HK-2 (cell line): ENCODE measurements around the gene DSCAML1.
A peak's percentile ranks its signal among the peaks of the same experiment; 100 is the strongest.
"Not testable (repeated sequence)": the region's sequence is repeated elsewhere in the genome, so short reads cannot be mapped to it uniquely, and the experiment has no call there.

ENCODE experiments used
- DNase-seq: peaks from one replicate; pipeline ENCODE4 v3.0.0-alpha.2; 2018; ENCODE audit not compliant: unreplicated experiment

DSCAML1 gene

DNA sequence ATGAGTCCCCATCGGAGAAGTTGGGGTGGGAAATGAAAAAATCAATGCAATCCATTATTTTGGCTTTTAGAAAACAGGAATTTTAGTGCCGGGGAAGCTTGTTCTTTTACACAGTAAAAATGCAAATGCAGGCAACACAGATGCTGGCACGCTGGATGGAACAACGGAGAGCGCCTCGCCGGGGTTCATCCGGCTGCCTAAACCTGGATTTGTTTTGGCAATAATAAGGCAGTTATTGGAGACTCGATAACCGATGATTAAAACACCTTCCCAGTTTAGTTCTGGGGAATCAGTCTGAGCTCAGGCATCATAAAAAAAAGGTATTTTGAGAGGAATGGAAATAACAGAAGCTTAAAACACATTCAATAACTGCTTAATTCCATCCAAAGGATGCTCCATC is 2.9 kb downstream of the DSCAML1 start:
- DNase-seq, result no peak

DNA sequence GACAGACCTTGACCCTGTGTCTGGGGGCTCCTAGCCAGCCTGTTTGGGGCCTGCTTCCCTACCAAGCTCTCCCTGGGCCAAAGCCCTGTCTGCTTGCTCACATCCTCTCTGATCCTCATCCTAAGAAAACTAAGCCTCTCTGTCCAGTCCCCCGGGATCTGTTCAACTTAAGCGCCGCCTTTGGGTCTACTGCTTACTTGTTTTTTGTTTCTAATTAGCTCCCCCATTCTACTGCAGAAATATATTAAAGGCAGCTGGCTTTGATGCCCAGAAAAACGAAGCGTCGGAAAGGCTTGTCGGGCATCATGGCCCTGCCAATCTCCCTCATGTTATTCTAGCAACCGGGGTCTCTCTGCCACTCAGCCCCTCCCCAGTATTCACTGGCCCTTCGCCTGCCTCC is 3.4 kb downstream of the DSCAML1 start:
- DNase-seq, result no peak

- DNase-seq, result no peak
Measured at GRCh38 chr11:117792992-117793391, 4.0 kb downstream of the DSCAML1 start.

- DNase-seq, result no peak
Measured at GRCh38 chr11:117792241-117792640, 4.8 kb downstream of the DSCAML1 start.

DNA sequence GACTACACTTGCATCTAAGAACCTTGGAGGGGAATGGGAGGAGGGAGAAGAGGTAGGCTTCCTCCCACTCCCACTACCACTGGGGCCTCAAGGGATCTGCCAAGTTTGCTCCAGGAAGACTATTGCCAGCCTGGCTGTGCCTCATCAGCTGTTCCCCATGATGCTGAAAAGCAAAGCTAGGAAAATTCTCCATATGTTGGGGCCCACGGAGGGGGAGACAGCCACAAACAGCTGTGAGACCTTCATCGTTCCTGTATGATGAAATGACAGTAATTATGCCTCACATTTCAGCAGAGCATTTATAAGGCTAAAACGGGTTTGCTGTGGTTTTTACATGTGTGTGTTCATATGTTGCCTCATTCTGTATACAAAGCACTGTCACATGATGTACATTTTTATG is 6.7 kb downstream of the DSCAML1 start:
- DNase-seq, result no peak

DNA sequence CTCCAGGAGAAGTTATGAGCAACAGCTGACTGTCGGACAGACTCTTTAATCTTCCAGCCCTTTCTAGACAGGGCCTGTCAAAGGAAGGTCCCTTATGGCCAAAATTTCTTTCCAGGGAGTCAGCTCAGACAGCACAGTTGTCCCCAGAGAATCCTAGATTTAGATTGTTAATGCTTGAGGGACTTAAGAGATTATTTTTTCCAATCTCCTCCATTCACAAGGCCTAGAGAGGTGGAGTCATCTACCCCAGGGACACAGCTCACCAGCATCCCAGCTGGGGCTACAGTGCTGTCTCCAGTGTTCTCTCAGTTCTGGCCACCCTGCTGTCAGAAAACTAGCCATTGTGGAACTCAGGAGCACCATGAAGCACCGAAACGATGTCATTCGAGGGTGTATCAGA is 7.8 kb downstream of the DSCAML1 start:
- DNase-seq, result no peak

DNA sequence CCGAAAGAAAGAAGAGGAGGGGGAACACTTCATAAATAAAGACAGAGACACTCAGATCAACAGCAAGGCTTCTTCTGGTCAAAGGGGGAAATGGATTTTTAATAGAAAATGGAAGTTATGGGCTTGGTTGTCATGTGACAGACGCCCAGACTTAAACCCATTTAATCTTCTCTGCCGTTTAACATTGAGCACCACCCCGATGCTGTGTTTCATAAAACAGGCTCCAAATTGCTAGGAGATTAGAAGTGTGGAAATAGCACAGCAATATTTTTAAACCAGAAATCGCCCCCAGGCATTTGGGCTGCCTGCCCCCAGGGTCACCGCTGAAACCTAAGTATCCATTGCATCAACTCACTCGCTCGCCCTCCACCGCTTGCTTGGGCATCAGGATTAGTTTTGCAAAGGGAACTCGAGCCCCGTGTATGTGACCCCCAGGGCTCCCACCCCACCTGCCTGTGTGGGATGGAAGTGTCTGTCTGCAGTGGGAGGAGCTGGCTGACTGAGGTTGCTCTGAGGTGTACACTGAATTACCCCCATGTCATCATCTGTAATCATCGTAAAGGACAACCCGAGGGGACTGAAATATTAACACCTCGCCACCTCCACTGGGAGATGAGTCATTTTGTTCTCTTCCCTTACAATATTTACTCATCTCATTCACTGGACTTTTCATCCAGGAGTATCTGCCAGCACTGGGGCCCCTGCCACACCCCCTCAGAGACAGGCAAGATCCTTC is 10.7 kb downstream of the DSCAML1 start:
- DNase-seq, result peak; percentile 18

DNA sequence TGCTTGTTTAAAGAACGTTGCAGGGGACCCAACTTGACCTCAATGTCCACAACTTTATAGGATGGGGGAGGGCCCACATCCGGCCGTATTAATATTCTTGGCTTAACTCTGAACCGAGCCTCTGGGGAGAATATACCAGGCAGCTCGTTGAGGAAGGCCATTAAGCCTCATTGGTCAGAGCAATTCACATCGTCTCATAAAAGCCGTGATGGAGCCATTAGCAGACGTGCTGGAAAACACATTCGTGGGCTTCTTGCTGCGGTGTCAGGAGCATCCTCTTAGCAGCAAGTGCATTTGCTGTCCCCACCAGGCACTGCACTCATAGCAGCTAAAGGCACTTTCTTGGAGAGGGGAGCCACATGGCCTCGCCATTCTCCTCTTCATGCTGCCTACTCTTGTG is 14.9 kb downstream of the DSCAML1 start:
- DNase-seq, result no peak

DNA sequence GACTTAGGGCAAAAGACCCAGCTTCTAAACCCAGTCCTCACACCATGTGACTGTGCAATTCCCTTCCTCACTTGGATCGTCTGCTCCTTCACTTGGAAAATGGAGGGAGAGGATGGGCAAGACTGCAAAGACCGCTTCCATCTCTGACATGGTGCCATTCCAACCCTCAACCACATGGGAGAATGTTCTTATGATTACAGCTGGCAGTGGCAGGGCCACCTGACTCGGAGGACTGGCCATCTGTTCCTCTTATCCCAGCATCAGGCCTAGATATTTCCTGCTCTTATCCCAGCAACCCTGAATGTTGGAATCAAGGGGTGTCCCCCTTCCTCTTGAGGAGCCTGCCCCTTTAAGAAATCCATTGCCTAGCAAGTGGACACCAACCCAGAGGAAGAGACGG is 15.4 kb downstream of the DSCAML1 start:
- DNase-seq, result no peak

- DNase-seq, result no peak
Measured at GRCh38 chr11:117780456-117780855, 16.6 kb downstream of the DSCAML1 start.

DNA sequence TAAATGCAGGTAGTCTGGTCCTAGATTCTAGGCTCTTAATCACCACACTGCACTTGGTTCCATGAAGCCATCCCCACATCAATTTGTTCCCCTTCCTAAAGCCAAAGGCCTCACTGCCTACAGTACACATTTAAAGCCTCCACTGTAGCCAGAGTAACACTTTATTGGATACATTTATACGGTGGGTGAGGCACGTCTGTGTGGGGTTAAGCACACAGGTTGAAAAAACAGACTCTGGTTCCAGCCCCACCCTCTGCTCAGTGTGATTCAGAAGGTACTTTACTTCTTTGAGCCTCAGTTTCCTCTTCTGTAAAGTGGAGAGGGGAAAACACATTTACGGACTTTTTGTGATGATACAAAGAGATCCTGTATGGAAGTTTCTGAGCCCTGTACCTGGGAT is 22.5 kb downstream of the DSCAML1 start:
- no peak for DNase-seq

DNA sequence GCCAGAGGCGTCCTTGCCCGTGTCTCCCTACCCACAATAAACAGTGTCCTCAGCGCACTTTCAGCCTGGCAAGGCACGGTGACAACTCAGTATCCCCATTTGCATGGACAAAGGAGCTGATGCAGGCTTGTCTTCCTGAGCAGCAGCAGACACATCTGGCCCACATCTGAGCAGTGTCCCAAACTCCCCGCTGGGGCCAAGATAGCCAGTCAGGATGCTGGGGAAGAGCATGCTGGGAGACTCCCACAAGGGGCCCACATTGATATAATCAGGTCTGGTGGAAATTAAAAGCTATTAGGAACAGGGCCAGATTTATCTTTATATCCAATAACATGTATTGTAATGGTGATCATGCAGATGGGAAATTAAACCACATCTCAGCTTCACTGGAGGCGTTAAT is 24.7 kb downstream of the DSCAML1 start:
- no peak for DNase-seq

- DNase-seq, result no peak
Measured at GRCh38 chr11:117771841-117772240, 25.2 kb downstream of the DSCAML1 start.

DNA sequence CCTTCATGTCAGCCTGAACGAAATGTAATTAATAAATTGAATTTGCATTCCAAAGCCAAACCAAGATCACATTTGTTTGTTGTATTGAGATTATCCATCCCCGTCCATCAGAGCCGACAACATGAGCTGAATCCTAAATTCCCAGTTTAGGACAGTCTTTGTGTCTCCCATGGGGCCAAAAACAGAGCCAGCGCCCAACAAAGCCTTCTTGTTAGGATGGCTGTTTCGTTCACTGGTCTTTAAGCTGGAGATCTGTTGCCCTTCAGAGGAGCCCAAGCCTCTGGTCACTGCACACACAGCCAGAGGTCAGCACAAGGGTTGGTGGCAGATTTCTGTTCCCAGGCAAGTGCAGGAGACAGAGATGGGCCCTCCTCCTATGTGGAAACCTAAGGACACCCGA is 25.8 kb downstream of the DSCAML1 start:
- no peak for DNase-seq

DNA sequence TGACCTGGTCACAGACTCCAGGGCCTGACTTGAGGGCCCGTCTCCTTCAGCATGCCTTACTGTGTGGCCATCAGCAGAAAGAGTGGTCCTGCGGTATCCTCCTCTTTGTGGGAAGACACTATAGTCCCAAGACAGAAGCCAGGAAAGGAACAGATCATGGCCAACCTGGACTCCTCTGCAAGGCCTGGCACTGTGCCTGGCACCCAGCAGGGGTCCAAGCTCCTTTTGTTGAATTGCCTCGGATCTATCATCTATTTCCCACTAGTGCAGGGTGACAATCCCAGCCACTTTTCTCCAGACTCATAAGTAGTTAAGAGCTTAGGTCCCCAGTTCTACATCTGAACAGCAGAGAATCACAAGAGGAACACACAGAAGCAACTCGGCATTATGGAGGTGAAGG is 27.0 kb downstream of the DSCAML1 start:
- DNase-seq, result no peak

GRCh38 chr11:117769533-117769932 is 27.5 kb downstream of the DSCAML1 start:
- no peak for DNase-seq

- no peak for DNase-seq
Measured at GRCh38 chr11:117768506-117768905, 28.5 kb downstream of the DSCAML1 start.

GRCh38 chr11:117767071-117767470 is 29.9 kb downstream of the DSCAML1 start:
- no peak for DNase-seq

GRCh38 chr11:117766576-117766975 is 30.4 kb downstream of the DSCAML1 start:
- DNase-seq, result no peak

GRCh38 chr11:117766026-117766425 is 31.0 kb downstream of the DSCAML1 start:
- DNase-seq, result no peak

DNA sequence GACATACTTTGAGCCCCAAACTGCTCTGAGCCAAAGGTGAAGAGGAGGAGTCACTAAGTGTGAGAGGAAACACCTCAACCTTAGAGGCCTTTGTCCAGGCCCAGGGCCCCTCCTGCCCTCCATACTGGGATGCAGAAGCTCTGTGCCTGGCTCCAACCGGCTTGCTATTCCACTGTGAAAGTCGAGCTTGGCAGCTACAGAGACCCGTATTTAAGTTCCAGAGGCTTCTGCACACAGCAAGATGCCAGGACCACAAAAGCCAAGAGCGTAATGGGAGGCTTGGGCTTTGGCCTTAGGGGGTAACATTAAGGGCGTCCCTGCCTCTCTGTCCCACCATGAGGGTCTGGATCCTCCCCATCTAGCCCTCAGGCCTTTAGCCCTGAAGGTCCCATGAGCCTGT is 31.9 kb downstream of the DSCAML1 start:
- DNase-seq, result no peak

DNA sequence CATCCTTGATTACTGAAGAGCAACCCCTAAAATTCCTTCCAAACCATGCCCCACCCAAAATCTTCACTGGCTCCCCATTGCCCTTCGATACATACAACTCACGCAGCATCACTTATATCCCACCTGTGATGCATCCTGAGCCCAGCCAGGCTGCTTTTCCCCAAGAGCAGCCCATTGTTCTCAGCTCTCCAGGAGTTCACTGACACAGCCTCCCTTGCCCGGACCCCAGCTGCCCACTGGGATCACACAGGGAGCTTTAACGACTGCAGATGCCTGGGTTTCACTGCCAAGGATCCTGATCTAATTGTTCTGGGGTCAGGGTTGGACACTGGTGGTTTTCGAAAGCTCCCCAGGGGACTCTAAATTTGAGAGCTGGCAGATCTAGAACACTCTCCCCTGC is 33.6 kb downstream of the DSCAML1 start:
- not testable (repeated sequence) for DNase-seq

DNA sequence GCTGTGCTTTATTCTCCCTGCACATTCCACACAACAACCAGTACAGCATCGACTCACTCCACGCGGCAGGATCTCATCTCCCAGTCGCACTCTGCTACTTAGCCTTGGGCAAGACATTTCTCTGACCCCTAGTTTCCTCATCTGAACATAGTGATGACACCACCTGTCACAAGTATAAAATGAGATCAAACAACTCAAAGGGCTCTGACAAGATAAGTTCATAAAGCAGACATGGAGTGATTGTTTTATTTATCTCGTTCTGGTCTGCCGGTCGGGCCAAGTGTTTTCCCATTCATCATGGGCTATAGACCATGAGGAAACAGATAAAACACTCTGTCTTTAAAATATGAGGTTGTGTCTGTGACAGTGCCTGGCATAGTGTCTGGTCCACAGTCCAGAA is 35.0 kb downstream of the DSCAML1 start:
- DNase-seq, result no peak

- no peak for DNase-seq
Measured at GRCh38 chr11:117759305-117759704, 37.7 kb downstream of the DSCAML1 start.
